Measurements from ENCODE around the gene SPECC1L.
"Not testable (repeated sequence)": the region's sequence is repeated elsewhere in the genome, so short reads cannot be mapped to it uniquely, and the experiment has no call there.

The SPECC1L gene

GRCh38 chr22:24235315-24235714, 35.3 kb upstream of the SPECC1L start:
- Histone ChIP-seq H3K36me3 (ENCODE audit: control insufficient read depth, insufficient read depth, low read length, severe bottlenecking) (peaks cover 40% of the 10 kb centered on the region), H3K4me1 (ENCODE audit: control insufficient read depth, insufficient read depth, low read length) (peaks cover 10% of the 10 kb centered on the region), H3K9ac (ENCODE audit: low read length) (peak overlapping the region; percentile 31), H3K4me3 (ENCODE audit: low read length) (no peak overlapping the region), H3K27me3 (replicated peaks; ENCODE audit: control insufficient read depth, insufficient read depth, low read length) (no peaks in the 10 kb centered on the region), H3K9me3 (ENCODE audit: control insufficient read depth, low read length) (no peaks in the 10 kb centered on the region)
- DNase-seq (ENCODE audit: low read depth), result no peak

- DNase-seq (ENCODE audit: low read depth), result peak; percentile 48
- H3K36me3 ChIP-seq (ENCODE audit: control insufficient read depth, insufficient read depth, low read length, severe bottlenecking), result peaks cover 35% of the 10 kb centered on the region
- H3K4me3 ChIP-seq (ENCODE audit: low read length), result no peak overlapping the region
- H3K9me3 ChIP-seq (ENCODE audit: control insufficient read depth, low read length), result no peaks in the 10 kb centered on the region
- no peak overlapping the region for H3K9ac ChIP-seq (ENCODE audit: low read length)
- H3K4me1 ChIP-seq (ENCODE audit: control insufficient read depth, insufficient read depth, low read length), result peaks cover 15% of the 10 kb centered on the region
- H3K27me3 ChIP-seq (replicated peaks; ENCODE audit: control insufficient read depth, insufficient read depth, low read length), result no peaks in the 10 kb centered on the region
Observed at GRCh38 chr22:24236656-24237055, 34.0 kb upstream of the SPECC1L start.

- Histone ChIP-seq H3K4me1 (ENCODE audit: control insufficient read depth, insufficient read depth, low read length) (peaks cover 26% of the 10 kb centered on the region), H3K36me3 (ENCODE audit: control insufficient read depth, insufficient read depth, low read length, severe bottlenecking) (peaks cover 25% of the 10 kb centered on the region)
- H3K27me3 ChIP-seq (replicated peaks; ENCODE audit: control insufficient read depth, insufficient read depth, low read length); H3K9ac ChIP-seq (ENCODE audit: low read length); DNase-seq (ENCODE audit: low read depth); H3K4me3 ChIP-seq (ENCODE audit: low read length); H3K9me3 ChIP-seq (ENCODE audit: control insufficient read depth, low read length): not testable (repeated sequence)
Observed at GRCh38 chr22:24238101-24238694, 32.4 kb upstream of the SPECC1L start.

GRCh38 chr22:24240381-24240780, 30.2 kb upstream of the SPECC1L start:
- DNase-seq (ENCODE audit: low read depth), result no peak
- peaks cover 25% of the 10 kb centered on the region for H3K4me1 ChIP-seq (ENCODE audit: control insufficient read depth, insufficient read depth, low read length)
- H3K4me3 ChIP-seq (ENCODE audit: low read length), result peak overlapping the region; percentile 63
- peak overlapping the region; percentile 63 for H3K9ac ChIP-seq (ENCODE audit: low read length)
- H3K27me3 ChIP-seq (replicated peaks; ENCODE audit: control insufficient read depth, insufficient read depth, low read length), result no peaks in the 10 kb centered on the region
- no peaks in the 10 kb centered on the region for H3K9me3 ChIP-seq (ENCODE audit: control insufficient read depth, low read length)
- peaks cover 12% of the 10 kb centered on the region for H3K36me3 ChIP-seq (ENCODE audit: control insufficient read depth, insufficient read depth, low read length, severe bottlenecking)

DNA sequence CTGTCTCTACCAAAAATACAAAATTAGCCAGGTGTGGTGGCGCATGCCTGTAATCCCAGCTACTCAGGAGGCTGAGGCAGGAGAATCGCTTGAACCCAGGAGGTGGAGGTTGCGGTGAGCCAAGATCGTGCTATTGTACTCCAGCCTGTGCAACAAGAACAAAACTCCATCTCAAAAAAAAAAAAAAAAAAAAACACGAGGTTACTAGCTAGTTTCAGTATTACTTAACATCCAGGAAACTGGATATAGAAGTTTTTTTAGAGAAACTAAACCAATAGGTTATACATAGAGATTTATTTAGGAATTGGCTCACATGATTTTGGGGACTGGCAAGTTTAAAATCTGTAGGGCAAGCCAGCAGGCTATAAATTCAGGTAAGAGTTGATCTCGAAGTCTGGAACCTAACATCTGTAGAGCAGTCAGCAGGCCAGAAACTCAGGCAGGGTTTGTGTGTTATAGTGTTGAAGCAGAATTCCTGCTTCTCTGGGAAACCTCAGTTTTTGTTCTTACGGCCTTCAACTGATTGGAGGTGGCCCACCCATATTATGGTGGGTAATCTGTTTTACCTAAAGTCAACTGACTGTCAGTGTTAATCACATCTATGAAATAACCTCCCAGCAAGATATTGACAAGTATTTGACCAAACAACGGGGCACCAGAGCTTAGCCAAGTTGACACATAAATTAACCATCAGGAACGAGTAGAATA, 29.5 kb upstream of the SPECC1L start:
- Histone ChIP-seq H3K9ac (ENCODE audit: low read length) (peak overlapping the region; percentile 63), H3K4me1 (ENCODE audit: control insufficient read depth, insufficient read depth, low read length) (peaks cover 25% of the 10 kb centered on the region), H3K4me3 (ENCODE audit: low read length) (peak overlapping the region; percentile 33)
- not testable (repeated sequence) for H3K36me3 ChIP-seq (ENCODE audit: control insufficient read depth, insufficient read depth, low read length, severe bottlenecking); H3K9me3 ChIP-seq (ENCODE audit: control insufficient read depth, low read length); DNase-seq (ENCODE audit: low read depth); H3K27me3 ChIP-seq (replicated peaks; ENCODE audit: control insufficient read depth, insufficient read depth, low read length)

DNA sequence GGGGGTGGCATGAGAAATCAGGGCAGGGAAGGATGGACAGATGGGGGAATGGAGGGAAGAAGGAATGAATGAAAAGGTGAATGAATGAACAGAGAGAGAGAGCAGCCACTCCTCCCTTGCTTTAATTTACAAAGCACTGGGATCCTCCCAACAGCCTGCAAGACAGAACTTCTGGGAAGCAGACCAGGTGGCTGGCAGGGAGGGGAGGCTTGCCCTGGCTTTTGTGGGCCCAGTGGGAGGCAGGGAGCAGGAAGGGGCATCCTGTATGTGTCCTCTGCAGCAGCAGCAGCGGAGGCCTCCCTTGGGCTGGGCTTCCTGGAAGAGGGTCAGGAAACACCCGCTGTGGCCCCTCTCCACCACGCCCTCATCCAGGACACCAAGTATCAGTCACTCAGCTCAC, 27.2 kb upstream of the SPECC1L start:
- peak overlapping the region; percentile 98 for H3K9ac ChIP-seq (ENCODE audit: low read length)
- not testable (repeated sequence) for H3K27me3 ChIP-seq (replicated peaks; ENCODE audit: control insufficient read depth, insufficient read depth, low read length); DNase-seq (ENCODE audit: low read depth); H3K9me3 ChIP-seq (ENCODE audit: control insufficient read depth, low read length); H3K36me3 ChIP-seq (ENCODE audit: control insufficient read depth, insufficient read depth, low read length, severe bottlenecking)
- H3K4me3 ChIP-seq (ENCODE audit: low read length), result peak overlapping the region; percentile 90
- peaks cover 36% of the 10 kb centered on the region for H3K4me1 ChIP-seq (ENCODE audit: control insufficient read depth, insufficient read depth, low read length)

GRCh38 chr22:24244144-24244787, 26.4 kb upstream of the SPECC1L start:
- no peak for DNase-seq (ENCODE audit: low read depth)

DNA sequence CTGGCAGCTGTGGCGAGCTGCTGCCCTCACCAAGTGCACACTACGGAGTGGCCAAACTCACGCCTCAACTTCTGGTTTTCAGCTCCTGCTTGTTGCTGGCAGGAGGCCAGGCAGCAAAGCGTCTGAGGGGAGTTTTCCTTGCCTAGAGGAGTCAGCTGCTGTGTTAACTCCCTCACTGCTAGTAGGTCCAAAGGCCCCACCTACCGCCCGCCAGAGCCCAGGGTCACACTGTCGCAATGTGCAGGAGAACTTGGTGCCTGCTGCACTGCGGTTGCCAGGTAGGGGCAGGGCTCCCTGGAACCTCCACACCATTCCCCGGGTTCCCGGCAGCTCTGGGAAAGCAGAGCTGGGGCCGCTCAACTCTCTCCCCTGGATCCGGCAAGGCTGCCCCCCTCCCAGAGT, 25.6 kb upstream of the SPECC1L start, which contains the start of gene GGT5:
TSS of gene GGT5 (minus strand) at position 53 of the 402 bp plus-strand sequence. CDS start 357 bp downstream, outside the sequence.
- Histone ChIP-seq H3K9ac (ENCODE audit: low read length) (peak within 1 kb of the TSS; percentile 98), H3K4me3 (ENCODE audit: low read length) (peak within 1 kb of the TSS; percentile 90), H3K4me1 (ENCODE audit: control insufficient read depth, insufficient read depth, low read length) (peaks cover 34% of the 10 kb centered on the region)
- not testable (repeated sequence) for H3K36me3 ChIP-seq (ENCODE audit: control insufficient read depth, insufficient read depth, low read length, severe bottlenecking); H3K27me3 ChIP-seq (replicated peaks; ENCODE audit: control insufficient read depth, insufficient read depth, low read length); DNase-seq (ENCODE audit: low read depth); H3K9me3 ChIP-seq (ENCODE audit: control insufficient read depth, low read length)

More at GRCh38 chr22:24244144-24244787, 26.4 kb upstream of the SPECC1L start:
- peaks cover 6% of the 10 kb centered on the region for H3K36me3 ChIP-seq (ENCODE audit: control insufficient read depth, insufficient read depth, low read length, severe bottlenecking)
- peaks cover 36% of the 10 kb centered on the region for H3K4me1 ChIP-seq (ENCODE audit: control insufficient read depth, insufficient read depth, low read length)
- H3K9ac ChIP-seq (ENCODE audit: low read length), result peak overlapping the region; percentile 98
- no peaks in the 10 kb centered on the region for H3K9me3 ChIP-seq (ENCODE audit: control insufficient read depth, low read length)
- H3K4me3 ChIP-seq (ENCODE audit: low read length), result peak overlapping the region; percentile 90
- H3K27me3 ChIP-seq (replicated peaks; ENCODE audit: control insufficient read depth, insufficient read depth, low read length), result no peaks in the 10 kb centered on the region

DNA sequence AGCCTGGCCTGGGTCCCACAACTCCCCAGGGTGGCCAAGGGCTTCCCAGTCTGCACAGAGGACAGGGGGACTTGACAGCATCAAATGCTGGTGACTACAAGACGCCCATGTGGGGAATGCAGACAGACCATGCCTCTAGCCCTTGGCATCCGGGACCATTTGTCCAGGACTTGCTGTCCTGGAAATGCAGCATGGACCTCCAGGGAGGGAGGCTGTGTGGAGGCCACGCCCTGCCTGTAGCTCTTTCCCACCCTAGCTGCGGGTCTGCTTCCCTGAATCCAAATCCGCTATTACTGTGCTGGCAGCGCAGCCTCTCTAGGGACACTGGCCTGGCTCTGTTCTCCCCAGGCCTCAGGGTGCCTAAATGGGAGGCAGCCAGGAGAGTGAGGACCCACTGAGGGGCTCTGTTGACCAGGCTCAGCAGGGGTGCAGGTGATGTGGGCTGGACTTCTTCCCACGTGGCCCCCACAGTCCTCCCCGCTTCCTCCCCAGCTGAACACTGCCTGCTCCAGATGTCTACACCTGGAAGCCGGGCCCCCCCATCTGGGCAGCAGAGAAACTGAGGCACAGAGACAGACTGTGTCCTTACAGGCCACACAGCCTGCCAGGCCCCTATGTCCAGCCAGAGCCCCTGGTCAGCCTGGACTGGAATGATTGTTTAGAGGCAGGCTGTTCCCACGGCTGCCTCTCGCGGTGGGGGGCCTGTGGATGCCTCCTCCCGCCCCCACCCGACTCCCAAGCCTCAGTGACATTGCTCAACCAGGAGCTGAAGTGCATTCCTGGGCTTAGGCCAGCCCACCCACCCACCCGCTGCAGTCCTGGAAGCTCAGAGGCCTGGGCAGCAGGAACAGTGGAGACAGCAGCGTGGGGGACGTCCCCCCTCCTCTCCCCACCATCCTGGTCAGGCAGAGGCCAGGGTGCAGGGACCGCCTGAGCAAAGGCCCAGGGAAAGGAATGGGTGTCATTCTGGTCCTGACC, 24.8 kb upstream of the SPECC1L start:
- peak overlapping the region; percentile 80 for H3K4me3 ChIP-seq (ENCODE audit: low read length)
- not testable (repeated sequence) for H3K9me3 ChIP-seq (ENCODE audit: control insufficient read depth, low read length); H3K27me3 ChIP-seq (replicated peaks; ENCODE audit: control insufficient read depth, insufficient read depth, low read length); H3K36me3 ChIP-seq (ENCODE audit: control insufficient read depth, insufficient read depth, low read length, severe bottlenecking)
- peaks cover 26% of the 10 kb centered on the region for H3K4me1 ChIP-seq (ENCODE audit: control insufficient read depth, insufficient read depth, low read length)
- peak overlapping the region; percentile 98 for H3K9ac ChIP-seq (ENCODE audit: low read length)
- DNase-seq (ENCODE audit: low read depth), result peak; percentile 86

- Histone ChIP-seq H3K36me3 (ENCODE audit: control insufficient read depth, insufficient read depth, low read length, severe bottlenecking) (no peaks in the 10 kb centered on the region), H3K4me3 (ENCODE audit: low read length) (no peak overlapping the region), H3K9ac (ENCODE audit: low read length) (peak overlapping the region; percentile 87), H3K27me3 (replicated peaks; ENCODE audit: control insufficient read depth, insufficient read depth, low read length) (no peaks in the 10 kb centered on the region), H3K9me3 (ENCODE audit: control insufficient read depth, low read length) (no peaks in the 10 kb centered on the region), H3K4me1 (ENCODE audit: control insufficient read depth, insufficient read depth, low read length) (peaks cover 24% of the 10 kb centered on the region)
- DNase-seq (ENCODE audit: low read depth), result peak; percentile 51
Observed at GRCh38 chr22:24247011-24247507, 23.6 kb upstream of the SPECC1L start.
